ENCODE results near the gene PYY.
"Not testable (repeated sequence)": the region's sequence is repeated elsewhere in the genome, so short reads cannot be mapped to it uniquely, and the experiment has no call there.

Gene PYY

GRCh38 chr17:43931062-43931571 is 22.6 kb downstream of the PYY start:
- no peak for DNase-seq (ENCODE audit: low read depth in 1 of 2, low spot score in 1 of 2)
- Histone ChIP-seq H3K27me3 (ENCODE audit: insufficient read depth, poor library complexity, severe bottlenecking) (peaks cover 24% of the 10 kb centered on the region), H3K4me3 (replicated peaks; ENCODE audit: insufficient read depth, low read length) (no peak overlapping the region), H3K27ac (replicated peaks) (no peak overlapping the region)
- TF ChIP-seq POLR2AphosphoS5 (IDR thresholded peaks at IDR 0.05; ENCODE audit: low read depth) (no peak), REST (IDR thresholded peaks at IDR 0.05; ENCODE audit: insufficient replicate concordance, low read depth) (no peak), SPI1 (IDR thresholded peaks at IDR 0.05; ENCODE audit: borderline replicate concordance, low read depth) (no peak), GABPA (IDR thresholded peaks at IDR 0.05; ENCODE audit: low read depth) (no peak)
- TF ChIP-seq, protein P1, sequence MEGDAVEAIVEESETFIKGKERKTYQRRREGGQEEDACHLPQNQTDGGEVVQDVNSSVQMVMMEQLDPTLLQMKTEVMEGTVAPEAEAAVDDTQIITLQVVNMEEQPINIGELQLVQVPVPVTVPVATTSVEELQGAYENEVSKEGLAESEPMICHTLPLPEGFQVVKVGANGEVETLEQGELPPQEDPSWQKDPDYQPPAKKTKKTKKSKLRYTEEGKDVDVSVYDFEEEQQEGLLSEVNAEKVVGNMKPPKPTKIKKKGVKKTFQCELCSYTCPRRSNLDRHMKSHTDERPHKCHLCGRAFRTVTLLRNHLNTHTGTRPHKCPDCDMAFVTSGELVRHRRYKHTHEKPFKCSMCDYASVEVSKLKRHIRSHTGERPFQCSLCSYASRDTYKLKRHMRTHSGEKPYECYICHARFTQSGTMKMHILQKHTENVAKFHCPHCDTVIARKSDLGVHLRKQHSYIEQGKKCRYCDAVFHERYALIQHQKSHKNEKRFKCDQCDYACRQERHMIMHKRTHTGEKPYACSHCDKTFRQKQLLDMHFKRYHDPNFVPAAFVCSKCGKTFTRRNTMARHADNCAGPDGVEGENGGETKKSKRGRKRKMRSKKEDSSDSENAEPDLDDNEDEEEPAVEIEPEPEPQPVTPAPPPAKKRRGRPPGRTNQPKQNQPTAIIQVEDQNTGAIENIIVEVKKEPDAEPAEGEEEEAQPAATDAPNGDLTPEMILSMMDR (IDR thresholded peaks at IDR 0.05; ENCODE audit: insufficient read depth, low read length), result no peak

DNA sequence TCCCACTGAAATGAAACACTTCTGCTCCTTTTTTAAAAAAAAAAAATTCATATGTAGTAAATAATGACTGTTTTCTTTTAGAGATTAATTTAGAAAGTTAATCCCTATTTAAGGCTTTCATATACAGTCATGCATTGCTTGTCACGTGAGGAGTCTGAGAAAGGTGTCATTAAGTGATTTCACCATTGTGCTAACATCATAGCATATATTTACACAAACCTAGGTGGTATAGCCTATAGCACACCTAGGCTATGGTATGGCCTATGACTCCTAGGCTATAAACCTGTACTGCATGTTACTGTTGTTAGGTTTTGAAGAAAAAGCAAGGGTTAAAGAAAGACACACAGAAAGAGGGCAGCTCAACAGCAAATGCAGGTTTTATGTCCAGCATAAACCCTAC is 25.1 kb downstream of the PYY start:
- Histone ChIP-seq H3K27me3 (ENCODE audit: insufficient read depth, poor library complexity, severe bottlenecking) (peaks cover 24% of the 10 kb centered on the region), H3K4me3 (replicated peaks; ENCODE audit: insufficient read depth, low read length) (no peak overlapping the region), H3K27ac (replicated peaks) (no peak overlapping the region)
- DNase-seq (ENCODE audit: low read depth in 1 of 2, low spot score in 1 of 2), result no peak
- TF ChIP-seq, protein P1 (IDR thresholded peaks at IDR 0.05; ENCODE audit: insufficient read depth, low read length), result no peak
- no peak for TF ChIP-seq SPI1 (IDR thresholded peaks at IDR 0.05; ENCODE audit: borderline replicate concordance, low read depth)
- no peak for TF ChIP-seq GABPA (IDR thresholded peaks at IDR 0.05; ENCODE audit: low read depth)
- no peak for TF ChIP-seq POLR2AphosphoS5 (IDR thresholded peaks at IDR 0.05; ENCODE audit: low read depth)
- no peak for TF ChIP-seq REST (IDR thresholded peaks at IDR 0.05; ENCODE audit: insufficient replicate concordance, low read depth)

DNA sequence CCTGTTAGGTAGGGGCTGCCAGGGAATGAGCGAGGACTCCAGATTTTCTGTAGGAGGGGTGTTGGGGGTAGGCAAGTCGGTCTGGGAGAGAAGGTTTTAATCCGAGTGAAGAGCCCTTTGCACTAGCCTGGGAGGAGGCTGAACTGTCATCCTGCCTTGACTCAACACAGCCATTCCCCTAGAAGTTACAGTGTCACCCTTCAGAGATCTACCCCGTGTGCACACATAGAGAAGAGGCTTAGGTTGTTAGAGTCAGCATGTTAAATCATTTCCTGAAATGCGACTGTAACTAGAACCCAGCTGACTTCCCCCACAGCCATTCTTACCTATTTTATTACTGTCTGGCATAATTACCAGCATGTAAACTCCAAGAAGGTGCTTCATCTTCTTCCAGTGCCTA is 25.8 kb downstream of the PYY start:
- peaks cover 24% of the 10 kb centered on the region for H3K27me3 ChIP-seq (ENCODE audit: insufficient read depth, poor library complexity, severe bottlenecking)
- not testable (repeated sequence) for DNase-seq (ENCODE audit: low read depth in 1 of 2, low spot score in 1 of 2); H3K4me3 ChIP-seq (replicated peaks; ENCODE audit: insufficient read depth, low read length); H3K27ac ChIP-seq (replicated peaks)

GRCh38 chr17:43927060-43927864 is 26.5 kb downstream of the PYY start:
- Histone ChIP-seq H3K27me3 (ENCODE audit: insufficient read depth, poor library complexity, severe bottlenecking) (peaks cover 24% of the 10 kb centered on the region), H3K27ac (replicated peaks) (no peak overlapping the region), H3K4me3 (replicated peaks; ENCODE audit: insufficient read depth, low read length) (no peak overlapping the region)
- DNase-seq (ENCODE audit: low read depth in 1 of 2, low spot score in 1 of 2), result no peak
- no peak for TF ChIP-seq GABPA (IDR thresholded peaks at IDR 0.05; ENCODE audit: low read depth)
- TF ChIP-seq, protein P1 (IDR thresholded peaks at IDR 0.05; ENCODE audit: insufficient read depth, low read length), result no peak
- no peak for TF ChIP-seq SPI1 (IDR thresholded peaks at IDR 0.05; ENCODE audit: borderline replicate concordance, low read depth)
- TF ChIP-seq REST (IDR thresholded peaks at IDR 0.05; ENCODE audit: insufficient replicate concordance, low read depth), result no peak
- TF ChIP-seq POLR2AphosphoS5 (IDR thresholded peaks at IDR 0.05; ENCODE audit: low read depth), result no peak

Measured in HL-60 (cell line).